DND-41 (cell line): Measurements from ENCODE around the gene NCAPH2.

Experiments used
- EZH2 ChIP-seq: IDR thresholded peaks from 3 replicates; pipeline ENCODE4 v1.6.1; 2012; ENCODE audit warnings: borderline replicate concordance, low read depth, mild to moderate bottlenecking, moderate library complexity, low read length, inconsistent platforms; ENCODE audit not compliant: severe bottlenecking
- TF ChIP-seq, protein P1 (sequence below): IDR thresholded peaks from 2 replicates; pipeline ENCODE4 v1.5.1; 2012; ENCODE audit warnings: borderline replicate concordance, low read length, moderate library complexity, mild to moderate bottlenecking; ENCODE audit not compliant: poor library complexity, severe bottlenecking; ENCODE audit errors: extremely low read depth

DNA sequence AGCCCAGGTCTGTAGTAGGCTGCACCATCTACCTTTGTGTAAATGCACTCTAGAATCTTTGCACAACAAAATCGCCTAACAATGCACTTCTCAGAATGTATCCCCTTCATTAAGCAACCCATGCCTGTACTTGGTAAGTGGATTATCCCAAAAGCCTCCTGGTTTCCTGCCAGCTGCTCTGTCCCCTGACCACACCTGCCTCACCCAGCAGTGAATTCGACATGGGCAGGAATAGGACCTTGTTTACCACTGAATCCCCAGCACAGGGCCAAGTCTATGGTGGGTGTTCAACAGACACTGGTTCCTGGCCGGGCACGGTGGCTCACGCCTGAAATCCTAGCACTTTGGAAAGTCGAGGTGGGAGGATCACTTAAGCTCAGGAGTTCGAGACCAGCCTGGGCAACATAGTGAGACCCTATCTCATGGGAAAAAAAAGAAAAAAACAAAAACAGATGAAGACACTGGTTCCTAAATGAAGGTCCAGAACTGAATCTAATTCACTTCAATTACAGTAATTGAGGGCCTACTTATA, 59.8 kb downstream of the NCAPH2 start:
- TF ChIP-seq, protein P1, sequence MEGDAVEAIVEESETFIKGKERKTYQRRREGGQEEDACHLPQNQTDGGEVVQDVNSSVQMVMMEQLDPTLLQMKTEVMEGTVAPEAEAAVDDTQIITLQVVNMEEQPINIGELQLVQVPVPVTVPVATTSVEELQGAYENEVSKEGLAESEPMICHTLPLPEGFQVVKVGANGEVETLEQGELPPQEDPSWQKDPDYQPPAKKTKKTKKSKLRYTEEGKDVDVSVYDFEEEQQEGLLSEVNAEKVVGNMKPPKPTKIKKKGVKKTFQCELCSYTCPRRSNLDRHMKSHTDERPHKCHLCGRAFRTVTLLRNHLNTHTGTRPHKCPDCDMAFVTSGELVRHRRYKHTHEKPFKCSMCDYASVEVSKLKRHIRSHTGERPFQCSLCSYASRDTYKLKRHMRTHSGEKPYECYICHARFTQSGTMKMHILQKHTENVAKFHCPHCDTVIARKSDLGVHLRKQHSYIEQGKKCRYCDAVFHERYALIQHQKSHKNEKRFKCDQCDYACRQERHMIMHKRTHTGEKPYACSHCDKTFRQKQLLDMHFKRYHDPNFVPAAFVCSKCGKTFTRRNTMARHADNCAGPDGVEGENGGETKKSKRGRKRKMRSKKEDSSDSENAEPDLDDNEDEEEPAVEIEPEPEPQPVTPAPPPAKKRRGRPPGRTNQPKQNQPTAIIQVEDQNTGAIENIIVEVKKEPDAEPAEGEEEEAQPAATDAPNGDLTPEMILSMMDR = no peak
- TF ChIP-seq EZH2 = no peak
